ENCODE results near the gene ERCC2.

- TF ChIP-seq CTCF (IDR thresholded peaks at IDR 0.05) (no peak), POLR2A (IDR thresholded peaks at IDR 0.05) (no peak), EP300 (IDR thresholded peaks at IDR 0.05) (no peak)
These were observed 55.6 kb downstream of the ERCC2 start for GRCh38 chr19:45314708-45315245.

Data from ovary (tissue), 3 donors.